ENCODE results near the gene FUS.

FUS gene

DNA sequence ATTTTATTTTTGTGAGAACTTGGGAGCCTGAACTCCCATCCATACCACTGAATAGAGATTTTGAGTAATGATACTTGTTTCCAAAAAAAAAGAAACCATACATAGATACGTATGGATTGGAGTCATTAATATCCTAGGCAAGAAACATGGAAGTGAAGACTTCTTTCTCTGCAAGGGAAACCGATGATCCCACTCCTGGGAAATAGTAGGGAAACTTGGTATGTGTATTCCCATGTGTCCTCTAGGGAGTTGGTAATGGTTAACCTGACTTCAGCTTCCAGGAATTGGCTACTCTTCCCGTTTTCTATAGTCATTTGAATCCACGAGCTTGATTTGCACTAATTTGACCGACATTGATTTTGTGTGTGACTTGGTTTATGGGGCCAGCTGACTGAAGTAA, 5.4 kb downstream of the FUS start:
- TF ChIP-seq, protein P1, sequence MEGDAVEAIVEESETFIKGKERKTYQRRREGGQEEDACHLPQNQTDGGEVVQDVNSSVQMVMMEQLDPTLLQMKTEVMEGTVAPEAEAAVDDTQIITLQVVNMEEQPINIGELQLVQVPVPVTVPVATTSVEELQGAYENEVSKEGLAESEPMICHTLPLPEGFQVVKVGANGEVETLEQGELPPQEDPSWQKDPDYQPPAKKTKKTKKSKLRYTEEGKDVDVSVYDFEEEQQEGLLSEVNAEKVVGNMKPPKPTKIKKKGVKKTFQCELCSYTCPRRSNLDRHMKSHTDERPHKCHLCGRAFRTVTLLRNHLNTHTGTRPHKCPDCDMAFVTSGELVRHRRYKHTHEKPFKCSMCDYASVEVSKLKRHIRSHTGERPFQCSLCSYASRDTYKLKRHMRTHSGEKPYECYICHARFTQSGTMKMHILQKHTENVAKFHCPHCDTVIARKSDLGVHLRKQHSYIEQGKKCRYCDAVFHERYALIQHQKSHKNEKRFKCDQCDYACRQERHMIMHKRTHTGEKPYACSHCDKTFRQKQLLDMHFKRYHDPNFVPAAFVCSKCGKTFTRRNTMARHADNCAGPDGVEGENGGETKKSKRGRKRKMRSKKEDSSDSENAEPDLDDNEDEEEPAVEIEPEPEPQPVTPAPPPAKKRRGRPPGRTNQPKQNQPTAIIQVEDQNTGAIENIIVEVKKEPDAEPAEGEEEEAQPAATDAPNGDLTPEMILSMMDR (IDR thresholded peaks at IDR 0.05; ENCODE audit: low read length) = no peak
- no peak for TF ChIP-seq EZH2 (IDR thresholded peaks at IDR 0.05; ENCODE audit: borderline replicate concordance, low read length)
- H3K4me2 ChIP-seq (ENCODE audit: low read length) = no peak overlapping the region
- H3K4me1 ChIP-seq (ENCODE audit: insufficient read depth, low read length, severe bottlenecking) = peaks cover 15% of the 10 kb centered on the region
- no peaks in the 10 kb centered on the region for H3K9me3 ChIP-seq (ENCODE audit: low read length)
- H3K27me3 ChIP-seq (ENCODE audit: insufficient read depth, low read length) = no peaks in the 10 kb centered on the region
- H3K27ac ChIP-seq (ENCODE audit: low read depth, low read length, poor library complexity, severe bottlenecking) = no peak overlapping the region
- peaks cover 44% of the 10 kb centered on the region for H3K79me2 ChIP-seq (ENCODE audit: insufficient read depth, low read length)
- no peak overlapping the region for H3K4me3 ChIP-seq (ENCODE audit: low read depth, low read length, poor library complexity, severe bottlenecking)
- H3K36me3 ChIP-seq (ENCODE audit: insufficient read depth, low read length) = peaks cover 97% of the 10 kb centered on the region
- no peaks in the 10 kb centered on the region for H3F3A ChIP-seq (ENCODE audit: insufficient read depth, low read length)
- H4K20me1 ChIP-seq (ENCODE audit: insufficient read depth, low read length) = peaks cover 10% of the 10 kb centered on the region; the same call in 1 of the 2 replicates
- H3K9me2 ChIP-seq (ENCODE audit: low read depth, low read length) = no peaks in the 10 kb centered on the region
- no peak overlapping the region for H2AFZ ChIP-seq (ENCODE audit: low read length)
- no peak overlapping the region for H3K9ac ChIP-seq (ENCODE audit: low read length)

DNA sequence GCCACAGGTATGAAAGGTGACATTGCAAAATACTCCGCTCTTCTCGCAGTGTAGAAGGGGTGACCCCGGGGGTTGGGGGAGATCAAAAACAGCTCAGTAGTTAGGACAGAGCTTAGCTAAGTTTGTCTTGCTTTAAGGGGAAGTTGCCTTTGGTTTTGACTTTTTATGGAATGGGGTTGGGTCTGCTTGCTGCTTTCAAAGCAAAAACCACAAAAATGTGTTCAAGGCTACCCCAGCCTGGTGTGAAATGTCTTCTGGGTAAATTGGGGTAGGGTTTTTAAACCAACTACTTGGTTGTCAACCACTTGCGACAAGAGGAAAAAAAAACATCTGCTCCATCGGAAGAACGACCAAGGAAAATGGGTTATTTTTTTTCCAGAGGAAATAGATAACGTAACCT, 6.2 kb downstream of the FUS start:
- H3K9ac ChIP-seq (ENCODE audit: low read length) = no peak overlapping the region
- peaks cover 10% of the 10 kb centered on the region; the same call in 1 of the 2 replicates for H4K20me1 ChIP-seq (ENCODE audit: insufficient read depth, low read length)
- no peaks in the 10 kb centered on the region for H3K9me3 ChIP-seq (ENCODE audit: low read length)
- H3K36me3 ChIP-seq (ENCODE audit: insufficient read depth, low read length) = peaks cover 100% of the 10 kb centered on the region
- H3F3A ChIP-seq (ENCODE audit: insufficient read depth, low read length) = no peaks in the 10 kb centered on the region
- no peaks in the 10 kb centered on the region for H3K9me2 ChIP-seq (ENCODE audit: low read depth, low read length)
- peaks cover 36% of the 10 kb centered on the region for H3K79me2 ChIP-seq (ENCODE audit: insufficient read depth, low read length)
- H3K4me1 ChIP-seq (ENCODE audit: insufficient read depth, low read length, severe bottlenecking) = peaks cover 15% of the 10 kb centered on the region
- H3K4me3 ChIP-seq (ENCODE audit: low read depth, low read length, poor library complexity, severe bottlenecking) = no peak overlapping the region
- TF ChIP-seq, protein P1 (IDR thresholded peaks at IDR 0.05; ENCODE audit: low read length) = no peak
- TF ChIP-seq EZH2 (IDR thresholded peaks at IDR 0.05; ENCODE audit: borderline replicate concordance, low read length) = no peak
- H3K4me2 ChIP-seq (ENCODE audit: low read length) = no peak overlapping the region
- H3K27ac ChIP-seq (ENCODE audit: low read depth, low read length, poor library complexity, severe bottlenecking) = no peak overlapping the region
- no peak overlapping the region for H2AFZ ChIP-seq (ENCODE audit: low read length)
- no peaks in the 10 kb centered on the region for H3K27me3 ChIP-seq (ENCODE audit: insufficient read depth, low read length)

DNA sequence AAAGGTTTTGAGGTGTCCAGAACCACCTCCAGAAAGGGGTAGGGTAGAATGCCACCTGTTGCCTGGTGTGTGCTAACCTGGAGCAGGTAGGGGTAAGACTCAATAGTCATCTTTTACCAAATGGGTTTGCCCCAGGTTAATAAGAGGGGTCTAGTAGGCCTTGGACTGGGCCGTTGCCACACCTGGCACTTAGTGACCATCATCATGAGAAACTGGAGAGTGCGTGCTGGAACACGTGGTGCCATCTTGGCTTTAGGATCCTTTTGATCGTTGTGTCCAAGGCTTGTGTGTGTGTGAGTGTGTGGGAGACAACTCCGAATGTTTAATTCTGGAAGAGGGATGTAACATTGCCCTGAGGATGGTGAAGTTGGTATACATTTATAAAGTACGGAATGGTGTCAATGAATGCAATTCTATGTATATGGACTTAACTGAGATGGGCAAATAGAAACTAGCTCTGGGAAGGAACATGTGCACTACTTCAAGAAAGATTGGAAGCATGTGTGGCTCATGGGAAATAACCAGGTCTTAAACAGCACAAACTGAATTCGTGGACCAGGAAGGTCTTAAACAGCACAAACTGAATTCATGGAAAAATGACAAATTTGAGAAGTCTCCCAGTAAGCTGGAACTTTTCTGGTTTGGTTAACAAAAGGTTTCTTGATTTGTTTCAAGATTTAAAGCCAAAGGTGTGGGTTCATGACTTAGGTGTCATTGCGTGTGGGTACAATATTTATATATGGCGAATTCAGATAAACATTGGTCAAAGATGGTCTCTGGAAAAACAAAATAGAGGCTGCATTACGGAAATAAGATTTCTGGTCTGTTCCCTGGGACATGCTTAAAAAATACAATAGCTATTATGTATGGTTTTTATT, 7.2 kb downstream of the FUS start:
- Histone ChIP-seq H3K4me1 (ENCODE audit: insufficient read depth, low read length, severe bottlenecking) (peaks cover 5% of the 10 kb centered on the region), H4K20me1 (ENCODE audit: insufficient read depth, low read length) (peaks cover 7% of the 10 kb centered on the region; the same call in 1 of the 2 replicates), H3F3A (ENCODE audit: insufficient read depth, low read length) (peaks cover 2% of the 10 kb centered on the region; the same call in 1 of the 2 replicates), H3K4me3 (ENCODE audit: low read depth, low read length, poor library complexity, severe bottlenecking) (no peak overlapping the region), H3K27ac (ENCODE audit: low read depth, low read length, poor library complexity, severe bottlenecking) (no peak overlapping the region), H3K27me3 (ENCODE audit: insufficient read depth, low read length) (no peaks in the 10 kb centered on the region), H2AFZ (ENCODE audit: low read length) (no peak overlapping the region), H3K9ac (ENCODE audit: low read length) (no peak overlapping the region), H3K79me2 (ENCODE audit: insufficient read depth, low read length) (peaks cover 26% of the 10 kb centered on the region), H3K9me2 (ENCODE audit: low read depth, low read length) (no peaks in the 10 kb centered on the region), H3K36me3 (ENCODE audit: insufficient read depth, low read length) (peaks cover 100% of the 10 kb centered on the region), H3K9me3 (ENCODE audit: low read length) (no peaks in the 10 kb centered on the region), H3K4me2 (ENCODE audit: low read length) (no peak overlapping the region)
- TF ChIP-seq EZH2 (IDR thresholded peaks at IDR 0.05; ENCODE audit: borderline replicate concordance, low read length) = no peak
- TF ChIP-seq, protein P1 (IDR thresholded peaks at IDR 0.05; ENCODE audit: low read length) = no peak

Data from OCI-LY1 (cell line).